DND-41 (cell line): ENCODE data around the gene SPOPL.

Source experiments
- CTCF ChIP-seq: IDR thresholded peaks from 2 replicates; pipeline ENCODE4 v1.5.1; 2012; ENCODE audit warnings: borderline replicate concordance, low read length, moderate library complexity, mild to moderate bottlenecking; ENCODE audit not compliant: poor library complexity, severe bottlenecking; ENCODE audit errors: extremely low read depth
- EZH2 ChIP-seq: IDR thresholded peaks from 3 replicates; pipeline ENCODE4 v1.6.1; 2012; ENCODE audit warnings: borderline replicate concordance, low read depth, mild to moderate bottlenecking, moderate library complexity, low read length, inconsistent platforms; ENCODE audit not compliant: severe bottlenecking

- TF ChIP-seq CTCF, result no peak
- TF ChIP-seq EZH2, result no peak
Measured at GRCh38 chr2:138572318-138572717, 70.7 kb downstream of the SPOPL start.
